Measurements from ENCODE around the gene AMY2B. TPM values are rescaled to one million over a fixed set of nuclear protein-coding genes. Genes with fewer than 3 reads are reported as not detected.

Gene AMY2B
- total and polyA plus RNA-seq, 2 of the 4 experiments (the other 2 are of a cell fraction), result 0.72 to 1.7 TPM

DNA sequence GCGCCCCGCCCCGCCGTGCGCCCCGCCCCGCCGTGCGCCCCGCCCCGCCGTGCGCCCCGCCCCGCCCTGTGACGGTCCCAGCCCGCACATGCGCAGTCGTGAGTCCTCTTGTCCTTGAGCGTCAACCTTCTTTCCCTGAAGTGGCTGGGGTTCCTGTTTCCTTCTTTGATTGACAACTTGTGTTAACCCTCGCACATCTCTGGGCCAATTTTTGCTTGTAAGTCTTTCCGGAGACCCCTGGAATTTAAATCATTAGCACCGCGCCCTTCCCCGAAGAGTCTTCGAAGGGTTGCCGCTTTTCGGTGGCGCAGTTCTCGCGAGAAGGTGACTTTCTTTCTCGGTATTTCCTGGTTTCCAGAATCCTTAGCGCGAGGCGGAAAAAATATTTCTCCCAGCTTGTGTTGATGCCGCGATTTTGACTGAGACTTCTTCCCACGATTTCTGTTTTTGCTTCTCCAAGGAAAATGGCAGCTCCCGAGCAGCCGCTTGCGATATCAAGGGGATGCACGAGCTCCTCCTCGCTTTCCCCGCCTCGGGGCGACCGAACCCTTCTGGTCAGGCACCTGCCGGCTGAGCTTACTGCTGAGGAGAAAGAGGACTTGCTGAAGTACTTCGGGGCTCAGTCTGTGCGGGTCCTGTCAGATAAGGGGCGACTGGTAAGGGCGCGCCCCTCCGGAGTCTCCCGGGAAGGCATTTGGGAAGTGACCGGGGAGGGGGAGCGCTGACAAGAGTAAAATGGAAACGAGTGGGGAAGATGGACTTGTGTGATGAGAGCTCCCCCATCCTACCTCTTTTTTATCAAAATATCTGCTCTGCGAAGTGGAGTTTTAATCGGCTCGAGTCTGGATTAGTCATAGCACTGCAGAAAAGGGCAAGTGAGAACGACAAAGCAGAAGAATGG lies 45.5 kb upstream of the AMY2B start, which contains the start of gene RNPC3 (continued):
- TF ChIP-seq, protein P1, sequence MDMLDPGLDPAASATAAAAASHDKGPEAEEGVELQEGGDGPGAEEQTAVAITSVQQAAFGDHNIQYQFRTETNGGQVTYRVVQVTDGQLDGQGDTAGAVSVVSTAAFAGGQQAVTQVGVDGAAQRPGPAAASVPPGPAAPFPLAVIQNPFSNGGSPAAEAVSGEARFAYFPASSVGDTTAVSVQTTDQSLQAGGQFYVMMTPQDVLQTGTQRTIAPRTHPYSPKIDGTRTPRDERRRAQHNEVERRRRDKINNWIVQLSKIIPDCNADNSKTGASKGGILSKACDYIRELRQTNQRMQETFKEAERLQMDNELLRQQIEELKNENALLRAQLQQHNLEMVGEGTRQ (IDR thresholded peaks at IDR 0.05; ENCODE audit: low read depth, low read length), result no peak
- no peak for TF ChIP-seq FOS (IDR thresholded peaks at IDR 0.05; ENCODE audit: low read depth, low read length)

DNA sequence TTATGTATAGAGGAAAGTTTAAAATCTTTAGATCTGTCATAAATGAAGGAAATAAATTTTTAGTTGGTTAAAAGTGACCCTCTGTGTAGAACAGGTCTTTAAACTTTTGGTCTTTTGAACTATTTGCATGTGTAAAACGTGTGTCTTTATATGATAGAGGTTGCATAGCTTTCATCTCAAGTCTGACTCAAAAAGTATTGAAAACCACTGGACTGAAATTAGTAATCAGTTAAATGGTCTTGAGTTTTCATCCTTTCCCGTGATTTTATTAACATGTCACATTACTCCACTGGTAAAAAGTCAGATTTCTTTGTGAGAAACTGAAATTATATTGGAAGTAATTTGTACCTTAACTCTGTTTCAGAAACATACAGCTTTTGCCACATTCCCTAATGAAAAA lies 44.1 kb upstream of the AMY2B start:
- in situ Hi-C loops (cut with MboI; ENCODE audit: low sequenced_read_pairs), result no loop called here
- Histone ChIP-seq H3K56ac (ENCODE audit: extremely low read depth, insufficient read depth, low read length) (no peak overlapping the region), H3K4me1 (ENCODE audit: control insufficient read depth, insufficient read depth, low read length) (0 out of 2 replicates have a peak, but pooled peaks cover 2% of the 10 kb centered on the region), H4K5ac (ENCODE audit: low read depth, low read length) (no peak overlapping the region), H3K9ac (ENCODE audit: low read depth, low read length) (no peak overlapping the region), H2AK9ac (replicated peaks; ENCODE audit: low read depth, low read length, poor library complexity) (no peak overlapping the region), H3K36me3 (ENCODE audit: control insufficient read depth, insufficient read depth, low read length) (peaks cover 3% of the 10 kb centered on the region; the same call in 1 of the 2 replicates), H4K8ac (ENCODE audit: low read depth in 2 of 2, low read length in 2 of 2) (no peak overlapping the region), H3K27ac (ENCODE audit: insufficient read depth, low read length) (no peak overlapping the region), H3K4me2 (ENCODE audit: low read depth, low read length) (peak overlapping the region; percentile 32; the same call in 1 of the 2 replicates), H2AFZ (replicated peaks; ENCODE audit: low read length, poor library complexity) (no peak overlapping the region), H3K14ac (replicated peaks; ENCODE audit: low read depth, low read length) (no peak overlapping the region), H3K9me1 (ENCODE audit: insufficient read depth, low read length) (no peaks in the 10 kb centered on the region), H3K9me3 (ENCODE audit: control insufficient read depth, insufficient read depth, low read length) (no peaks in the 10 kb centered on the region), H2BK5ac (ENCODE audit: low read depth, low read length, poor library complexity, severe bottlenecking) (no peak overlapping the region), H4K91ac (ENCODE audit: insufficient read depth, low read depth, low read length) (no peak overlapping the region), H2BK120ac (ENCODE audit: low read depth, low read length) (no peak overlapping the region), H4K20me1 (ENCODE audit: insufficient read depth, low read length) (no peaks in the 10 kb centered on the region), H3K79me1 (ENCODE audit: low read depth in 1 of 2, low read length in 2 of 2) (peaks cover 10 to 23% of the 10 kb centered on the region in 2 experiments; a peak in 3 of 4 replicates), H3K23ac (ENCODE audit: low read depth, low read length) (no peak overlapping the region), H3K18ac (ENCODE audit: low read depth, low read length) (no peak overlapping the region), H3K27me3 (ENCODE audit: control insufficient read depth, insufficient read depth, low read length) (no peaks in the 10 kb centered on the region), H2BK20ac (ENCODE audit: low read depth, low read length) (no peak overlapping the region), H2AK5ac (ENCODE audit: low read depth, low read length) (no peak overlapping the region), H3K4ac (ENCODE audit: low read depth, low read length) (no peak overlapping the region), H3K4me3 (ENCODE audit: insufficient read depth, low read depth, low read length) (no peak overlapping the region; the same call in 1 of the 2 replicates), H2BK15ac (ENCODE audit: low read depth, low read length) (no peak overlapping the region)
- CTCF ChIA-PET, result no interaction called here
- POLR2A ChIA-PET (ENCODE audit: unreplicated experiment), result no interaction called here
- no peak for TF ChIP-seq BHLHE40 (IDR thresholded peaks at IDR 0.05; ENCODE audit: low read depth, low read length)
- no peak for TF ChIP-seq MXI1 (IDR thresholded peaks at IDR 0.05; ENCODE audit: borderline replicate concordance, low read depth, low read length)
- no peak for TF ChIP-seq RCOR1 (IDR thresholded peaks at IDR 0.05; ENCODE audit: insufficient replicate concordance, low read length)
- TF ChIP-seq, protein P2, sequence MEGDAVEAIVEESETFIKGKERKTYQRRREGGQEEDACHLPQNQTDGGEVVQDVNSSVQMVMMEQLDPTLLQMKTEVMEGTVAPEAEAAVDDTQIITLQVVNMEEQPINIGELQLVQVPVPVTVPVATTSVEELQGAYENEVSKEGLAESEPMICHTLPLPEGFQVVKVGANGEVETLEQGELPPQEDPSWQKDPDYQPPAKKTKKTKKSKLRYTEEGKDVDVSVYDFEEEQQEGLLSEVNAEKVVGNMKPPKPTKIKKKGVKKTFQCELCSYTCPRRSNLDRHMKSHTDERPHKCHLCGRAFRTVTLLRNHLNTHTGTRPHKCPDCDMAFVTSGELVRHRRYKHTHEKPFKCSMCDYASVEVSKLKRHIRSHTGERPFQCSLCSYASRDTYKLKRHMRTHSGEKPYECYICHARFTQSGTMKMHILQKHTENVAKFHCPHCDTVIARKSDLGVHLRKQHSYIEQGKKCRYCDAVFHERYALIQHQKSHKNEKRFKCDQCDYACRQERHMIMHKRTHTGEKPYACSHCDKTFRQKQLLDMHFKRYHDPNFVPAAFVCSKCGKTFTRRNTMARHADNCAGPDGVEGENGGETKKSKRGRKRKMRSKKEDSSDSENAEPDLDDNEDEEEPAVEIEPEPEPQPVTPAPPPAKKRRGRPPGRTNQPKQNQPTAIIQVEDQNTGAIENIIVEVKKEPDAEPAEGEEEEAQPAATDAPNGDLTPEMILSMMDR (conservative IDR thresholded peaks at IDR 0.05; ENCODE audit: low read depth, low read length), result no peak
- TF ChIP-seq MAZ (IDR thresholded peaks at IDR 0.05; ENCODE audit: borderline replicate concordance, low read depth, low read length), result no peak
- ATAC-seq (ENCODE audit: low read depth) (no peak), DNase-seq (no peak)
- no TSS peak for BruUV-seq (replicated peaks)
- no CpG with 5 or more reads among the region's 2 CpGs for WGBS, 2 experiments (ENCODE audit: extremely low coverage in 2 of 2, insufficient read length in 1 of 2)
- intact Hi-C loops (cut with micrococcal nuclease), result no loop called here
- dilution Hi-C loops (cut with HindIII; ENCODE audit: low sequenced_read_pairs, unreplicated experiment), result no loop called here

Measured in IMR-90 (cell line).